ENCODE measurements around the gene ST14.

GRCh38 chr11:130168105-130168504 lies 8.5 kb downstream of the ST14 start:
- TF ChIP-seq SUZ12 (IDR thresholded peaks at IDR 0.05; ENCODE audit: extremely low read depth, insufficient read depth, insufficient read length) = no peak
- no peak for TF ChIP-seq YY1 (IDR thresholded peaks at IDR 0.05; ENCODE audit: insufficient read depth, insufficient read length)

All from NT2/D1 (cell line).